Prostate gland (tissue), 2 donors: ENCODE results near the gene OST4.

ENCODE experiments used
- POLR2A ChIP-seq: fragments of 450-650 bp; IDR thresholded peaks from one replicate; pipeline ENCODE4 v1.6.1; 2016; ENCODE audit warnings: antibody characterized with exemption, mild to moderate bottlenecking
- TF ChIP-seq, protein P1 (sequence below), 4 experiments: fragments of 200-600 bp in 2 of 4; fragments of 450-650 bp in 2 of 4; sonication (generic) in 2 of 4; IDR thresholded peaks; 1 replicate in 3 of 4; 2 replicates in 1 of 4; pipeline ENCODE4 v1.5.1; 2016 to 2019; ENCODE audit warnings: antibody characterized with exemption in 4 of 4, mild to moderate bottlenecking in 2 of 4, moderate library complexity in 2 of 4

DNA sequence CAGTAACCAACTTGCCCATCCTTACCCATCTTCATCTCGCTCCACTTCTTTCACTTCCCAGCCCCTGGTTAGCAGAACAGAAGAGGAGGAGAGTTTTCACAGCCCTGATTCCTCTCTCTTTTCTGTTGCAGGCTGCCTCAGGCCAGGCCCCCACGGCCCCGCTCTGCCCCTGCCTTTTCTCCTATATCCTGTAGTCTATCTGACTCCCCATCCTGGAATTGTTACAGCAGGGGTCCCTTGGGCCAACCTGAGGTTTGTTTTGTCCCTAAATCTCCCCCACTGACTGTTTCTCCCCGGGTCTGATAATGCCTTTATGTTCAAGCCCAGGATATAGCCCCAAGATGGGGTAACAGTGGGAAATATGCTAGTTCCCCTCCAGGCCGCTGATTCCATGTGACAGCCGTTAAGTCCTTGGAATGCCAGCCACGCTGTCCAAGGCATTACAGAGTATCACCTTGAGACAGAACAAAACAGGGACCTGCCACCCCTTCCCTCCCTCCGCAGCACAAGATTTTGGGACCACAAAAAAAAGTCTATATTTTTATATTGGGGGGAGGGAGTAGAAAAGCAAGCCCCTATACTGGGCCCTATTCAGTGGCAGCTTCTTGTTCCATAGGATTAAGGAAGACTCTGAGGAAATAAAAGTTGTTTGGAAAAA lies 1.4 kb downstream of the OST4 start:
- TF ChIP-seq, protein P1, sequence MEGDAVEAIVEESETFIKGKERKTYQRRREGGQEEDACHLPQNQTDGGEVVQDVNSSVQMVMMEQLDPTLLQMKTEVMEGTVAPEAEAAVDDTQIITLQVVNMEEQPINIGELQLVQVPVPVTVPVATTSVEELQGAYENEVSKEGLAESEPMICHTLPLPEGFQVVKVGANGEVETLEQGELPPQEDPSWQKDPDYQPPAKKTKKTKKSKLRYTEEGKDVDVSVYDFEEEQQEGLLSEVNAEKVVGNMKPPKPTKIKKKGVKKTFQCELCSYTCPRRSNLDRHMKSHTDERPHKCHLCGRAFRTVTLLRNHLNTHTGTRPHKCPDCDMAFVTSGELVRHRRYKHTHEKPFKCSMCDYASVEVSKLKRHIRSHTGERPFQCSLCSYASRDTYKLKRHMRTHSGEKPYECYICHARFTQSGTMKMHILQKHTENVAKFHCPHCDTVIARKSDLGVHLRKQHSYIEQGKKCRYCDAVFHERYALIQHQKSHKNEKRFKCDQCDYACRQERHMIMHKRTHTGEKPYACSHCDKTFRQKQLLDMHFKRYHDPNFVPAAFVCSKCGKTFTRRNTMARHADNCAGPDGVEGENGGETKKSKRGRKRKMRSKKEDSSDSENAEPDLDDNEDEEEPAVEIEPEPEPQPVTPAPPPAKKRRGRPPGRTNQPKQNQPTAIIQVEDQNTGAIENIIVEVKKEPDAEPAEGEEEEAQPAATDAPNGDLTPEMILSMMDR (IDR thresholded peaks at IDR 0.05), result no peak
- TF ChIP-seq POLR2A, result no peak
